DOHH2 (cell line): ENCODE measurements around the gene FLVCR1.

Source experiments
- H3F3A ChIP-seq: fragments of 200-600 bp; sonication (generic), shearing (Covaris generic); 2 replicates; pipeline ENCODE4 v1.6.0; 2016; ENCODE audit warnings: antibody characterized with exemption, mild to moderate bottlenecking; ENCODE audit not compliant: control insufficient read depth, insufficient read depth
- H3K27ac ChIP-seq: fragments of 200-600 bp; sonication (generic); 2 replicates; pipeline ENCODE4 v1.5.1; 2014; ENCODE audit warnings: low read depth, mild to moderate bottlenecking, low read length, moderate library complexity
- H3K27me3 ChIP-seq: fragments of 200-600 bp; sonication (generic); 2 replicates; pipeline ENCODE4 v1.6.1; 2014; ENCODE audit warnings: mild to moderate bottlenecking, low read length, mixed read lengths; ENCODE audit not compliant: control insufficient read depth
- H3K36me3 ChIP-seq: fragments of 200-600 bp; sonication (generic); 2 replicates; pipeline ENCODE4 v1.6.1; 2014; ENCODE audit warnings: mild to moderate bottlenecking, low read length, moderate library complexity, mixed read lengths; ENCODE audit not compliant: control insufficient read depth
- H3K4me1 ChIP-seq: fragments of 200-600 bp; sonication (generic); 2 replicates; pipeline ENCODE4 v1.6.1; 2014; ENCODE audit warnings: mild to moderate bottlenecking, low read length, mixed read lengths; ENCODE audit not compliant: control insufficient read depth
- H3K4me2 ChIP-seq: fragments of 200-600 bp; sonication (generic); 2 replicates; pipeline ENCODE4 v1.6.0; 2014; ENCODE audit warnings: mild to moderate bottlenecking, low read length, moderate library complexity
- H3K4me3 ChIP-seq: fragments of 200-600 bp; sonication (generic); 2 replicates; pipeline ENCODE4 v1.5.1; 2014; ENCODE audit warnings: mild to moderate bottlenecking, low read length, mixed read lengths
- H3K79me2 ChIP-seq: fragments of 200-600 bp; sonication (generic); 2 replicates; pipeline ENCODE4 v1.6.1; 2014; ENCODE audit warnings: mild to moderate bottlenecking, low read length, mixed read lengths; ENCODE audit not compliant: control insufficient read depth
- H3K9me2 ChIP-seq: fragments of 200-600 bp; sonication (generic); replicated peaks from 2 replicates; pipeline ENCODE4 v1.6.1; 2014; ENCODE audit warnings: mild to moderate bottlenecking, low read length, mixed read lengths; ENCODE audit not compliant: control insufficient read depth
- H3K9me3 ChIP-seq: fragments of 200-600 bp; sonication (generic); 2 replicates; pipeline ENCODE4 v1.6.1; 2014; ENCODE audit warnings: antibody characterized with exemption, low read length, mixed read lengths; ENCODE audit not compliant: control insufficient read depth, insufficient read depth
- H4K20me1 ChIP-seq: fragments of 200-600 bp; sonication (generic); 2 replicates; pipeline ENCODE4 v1.6.0; 2014; ENCODE audit warnings: low read depth, mild to moderate bottlenecking, antibody characterized with exemption, low read length, moderate library complexity; ENCODE audit not compliant: control insufficient read depth, insufficient read depth
- CTCF ChIP-seq: fragments of 200-600 bp; sonication (generic); IDR thresholded peaks from one replicate; pipeline ENCODE4 v1.5.1; 2014; ENCODE audit warnings: antibody characterized with exemption, mild to moderate bottlenecking, low read depth, low read length; ENCODE audit not compliant: poor library complexity, severe bottlenecking
- EZH2phosphoT487 ChIP-seq: fragments of 200-600 bp; sonication (generic); IDR thresholded peaks from 2 replicates; pipeline ENCODE4 v1.6.1; 2017; ENCODE audit warnings: borderline replicate concordance, mild to moderate bottlenecking, antibody characterized with exemption, low read length, moderate library complexity, mixed read lengths

FLVCR1 gene

GRCh38 chr1:212920896-212921295 is 62.8 kb downstream of the FLVCR1 start:
- no peaks in the 10 kb centered on the region for H3K36me3 ChIP-seq
- no peak overlapping the region for H3K27ac ChIP-seq
- no peaks in the 10 kb centered on the region for H3F3A ChIP-seq
- H4K20me1 ChIP-seq = no peaks in the 10 kb centered on the region
- H3K9me2 ChIP-seq = no peaks in the 10 kb centered on the region
- H3K9me3 ChIP-seq = no peaks in the 10 kb centered on the region
- H3K4me3 ChIP-seq = no peak overlapping the region
- peaks cover 12% of the 10 kb centered on the region for H3K27me3 ChIP-seq
- H3K4me2 ChIP-seq = peak overlapping the region; percentile 26; the same call in 1 of the 2 replicates
- TF ChIP-seq CTCF (peak; percentile 65), EZH2phosphoT487 (no peak)
- H3K79me2 ChIP-seq = no peaks in the 10 kb centered on the region
- H3K4me1 ChIP-seq = peaks cover 18% of the 10 kb centered on the region

- Histone ChIP-seq H3K27ac (no peak overlapping the region), H3K4me3 (no peak overlapping the region), H3K9me2 (no peaks in the 10 kb centered on the region)
These were observed 63.9 kb downstream of the FLVCR1 start for GRCh38 chr1:212922016-212922415.

GRCh38 chr1:212926372-212926771 is 68.3 kb downstream of the FLVCR1 start:
- Histone ChIP-seq H3K36me3 (no peaks in the 10 kb centered on the region), H4K20me1 (no peaks in the 10 kb centered on the region), H3K79me2 (no peaks in the 10 kb centered on the region), H3K27ac (no peak overlapping the region), H3K4me1 (no peaks in the 10 kb centered on the region), H3K4me2 (no peak overlapping the region), H3F3A (no peaks in the 10 kb centered on the region), H3K9me2 (no peaks in the 10 kb centered on the region), H3K27me3 (0 out of 2 replicates have a peak, but pooled peaks cover 2% of the 10 kb centered on the region), H3K4me3 (no peak overlapping the region), H3K9me3 (no peaks in the 10 kb centered on the region)
- TF ChIP-seq CTCF (no peak), EZH2phosphoT487 (no peak)

More at GRCh38 chr1:212922016-212922415, 63.9 kb downstream of the FLVCR1 start:
- no peaks in the 10 kb centered on the region for H3K36me3 ChIP-seq
- peaks cover 8% of the 10 kb centered on the region for H3K27me3 ChIP-seq
- H3K9me3 ChIP-seq = no peaks in the 10 kb centered on the region
- TF ChIP-seq EZH2phosphoT487 = no peak
- TF ChIP-seq CTCF = no peak
- peaks cover 14% of the 10 kb centered on the region for H3K4me1 ChIP-seq
- no peaks in the 10 kb centered on the region for H3F3A ChIP-seq
- no peak overlapping the region for H3K4me2 ChIP-seq
- H4K20me1 ChIP-seq = no peaks in the 10 kb centered on the region
- H3K79me2 ChIP-seq = no peaks in the 10 kb centered on the region
